ENCODE results near the gene PEX6. TPM values are rescaled to one million over a fixed set of nuclear protein-coding genes. Genes with fewer than 3 reads are reported as not detected.

Gene PEX6
- total and polyA plus RNA-seq, 2 experiments from 2014 or later = 6.5 to 25.1 TPM

GRCh38 chr6:42987533-42988451, 8.8 kb upstream of the PEX6 start:
- Mint-ChIP-seq H3K36me3 (ENCODE audit: low read depth) (peaks cover 17% of the 10 kb centered on the region; the same call in 2 of the 3 replicates), H3K9me3 (no peaks in the 10 kb centered on the region), H3K27me3 (ENCODE audit: insufficient read depth, low read depth, poor library complexity) (peaks cover 8% of the 10 kb centered on the region), H3K4me3 (no peak overlapping the region), H3K4me1 (peaks cover 18% of the 10 kb centered on the region), H3K27ac (peak overlapping the region; percentile 14; the same call in 1 of the 2 replicates)
- ATAC-seq = no peak
- Histone ChIP-seq H3K4me3 (no peak overlapping the region), H3K27ac (ENCODE audit: low read depth) (no peak overlapping the region), H4K20me1 (replicated peaks; ENCODE audit: insufficient read depth) (peaks cover 14% of the 10 kb centered on the region), H2AFZ (no peak overlapping the region), H3K79me2 (replicated peaks; ENCODE audit: insufficient read depth) (peaks cover 17% of the 10 kb centered on the region), H3F3A (replicated peaks; ENCODE audit: low read depth) (0 out of 2 replicates have a peak, but pooled peaks cover 4% of the 10 kb centered on the region), H3K4me2 (no peak overlapping the region), H3K4me1 (ENCODE audit: insufficient read depth) (peaks cover 9% of the 10 kb centered on the region; the same call in 1 of the 2 replicates), H3K36me3 (ENCODE audit: insufficient read depth) (0 out of 2 replicates have a peak, but pooled peaks cover 5% of the 10 kb centered on the region), H3K27me3 (ENCODE audit: insufficient read depth) (no peaks in the 10 kb centered on the region), H3K9me2 (ENCODE audit: insufficient read depth) (no peaks in the 10 kb centered on the region)
- DNase-seq (ENCODE audit: low spot score) = no peak
- TF ChIP-seq CREB1 (CRISPR knock-in tag; IDR thresholded peaks at IDR 0.05; ENCODE audit: low read depth) (no peak), REST (IDR thresholded peaks at IDR 0.05; ENCODE audit: unreplicated experiment) (no peak), NANOG (IDR thresholded peaks at IDR 0.05; ENCODE audit: borderline replicate concordance) (no peak), CTCF (conservative IDR thresholded peaks at IDR 0.05; ENCODE audit: low read depth in 2 of 2) (no peak), ZNF114 (CRISPR knock-in tag; IDR thresholded peaks at IDR 0.05) (no peak), EZH2 (IDR thresholded peaks at IDR 0.05; ENCODE audit: low read depth, unreplicated experiment) (no peak), EZH2phosphoT487 (IDR thresholded peaks at IDR 0.05; ENCODE audit: unreplicated experiment) (no peak), ZNF331 (CRISPR knock-in tag; IDR thresholded peaks at IDR 0.05; ENCODE audit: low read depth) (no peak)

Measured in GM23338 (cell line).